Kidney tubule cell (primary cell): ENCODE measurements around the gene PXMP2.
A peak's percentile ranks its signal among the peaks of the same experiment; 100 is the strongest.

Experiments
- DNase-seq: peaks from one replicate; pipeline ENCODE4 v3.0.0-alpha.2; 2018; ENCODE audit warnings: low spot score

Gene PXMP2

DNA sequence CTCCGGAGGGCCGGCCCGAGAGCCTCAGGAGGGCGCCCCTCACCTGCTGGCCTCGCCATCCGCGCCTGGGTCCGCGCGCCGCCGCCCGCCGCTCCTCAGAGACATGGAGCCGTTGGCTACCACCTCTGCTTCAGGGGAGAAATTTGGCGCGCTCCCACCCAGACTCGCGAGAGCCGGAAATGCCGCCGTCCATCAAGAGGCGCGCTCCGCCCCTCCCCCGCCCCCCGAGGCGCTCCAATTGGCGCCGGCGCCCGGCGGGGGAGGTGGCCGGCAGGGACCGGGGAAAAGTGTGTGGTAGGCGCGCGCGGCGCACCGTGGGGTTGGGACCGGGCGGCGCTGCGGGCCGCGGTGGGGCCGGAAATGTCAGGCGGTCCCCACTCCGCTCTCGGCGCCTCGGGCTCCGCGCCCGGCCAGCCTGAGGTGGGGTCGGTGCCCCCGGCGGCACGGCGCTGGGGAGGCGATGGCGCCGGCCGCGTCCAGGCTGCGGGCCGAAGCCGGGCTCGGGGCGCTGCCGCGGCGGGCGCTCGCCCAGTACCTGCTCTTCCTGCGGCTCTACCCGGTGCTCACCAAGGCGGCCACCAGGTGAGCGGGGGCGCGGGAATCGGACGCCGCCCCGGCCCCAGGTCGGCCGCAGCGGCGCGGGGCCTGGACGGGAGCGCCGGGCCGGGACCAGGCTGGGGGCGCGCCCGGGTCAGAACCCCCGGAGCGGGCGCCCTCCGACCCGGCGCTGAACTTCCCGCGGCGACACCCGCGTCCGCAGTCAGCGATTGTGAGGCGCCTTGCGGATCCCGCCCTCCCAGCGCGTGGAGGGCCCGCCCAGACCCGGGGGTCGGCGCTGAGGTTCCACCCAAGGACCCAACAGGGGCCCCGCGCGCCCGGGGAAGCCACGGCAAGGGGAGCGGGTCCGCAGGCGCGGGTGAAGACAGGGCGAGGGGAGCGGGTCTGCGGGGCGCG lies at the start of gene PXMP2, which contains the start of gene POLE:
Gene PXMP2, plus strand, starts transcription at position 377 of the 954 bp plus-strand sequence. Its CDS starts 84 bp downstream, at position 461.
Gene POLE, minus strand, starts transcription at position 132 of the 954 bp plus-strand sequence. Its CDS starts 27 bp downstream, at position 105.
- peak; percentile 95 for DNase-seq

DNA sequence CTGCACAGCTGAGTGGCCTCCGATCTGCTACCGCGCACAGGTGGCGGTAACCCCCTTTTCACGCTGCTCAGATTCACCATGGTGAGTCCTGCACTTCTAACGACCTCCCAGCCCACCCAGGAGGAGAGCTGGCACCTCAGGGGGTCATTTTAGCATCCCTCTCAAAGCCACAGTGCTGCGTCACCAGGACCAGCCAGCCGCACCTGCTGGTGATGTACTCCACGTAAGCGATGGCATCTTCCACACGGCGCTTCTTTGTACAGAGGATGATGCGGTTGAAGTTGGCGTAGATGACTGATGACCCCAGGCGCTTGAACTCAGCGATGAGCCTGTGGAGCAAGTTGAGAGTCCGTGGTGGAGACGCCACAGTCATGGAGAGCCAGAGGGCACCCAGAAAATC lies 49.6 kb upstream of the PXMP2 start:
- DNase-seq, result no peak

DNA sequence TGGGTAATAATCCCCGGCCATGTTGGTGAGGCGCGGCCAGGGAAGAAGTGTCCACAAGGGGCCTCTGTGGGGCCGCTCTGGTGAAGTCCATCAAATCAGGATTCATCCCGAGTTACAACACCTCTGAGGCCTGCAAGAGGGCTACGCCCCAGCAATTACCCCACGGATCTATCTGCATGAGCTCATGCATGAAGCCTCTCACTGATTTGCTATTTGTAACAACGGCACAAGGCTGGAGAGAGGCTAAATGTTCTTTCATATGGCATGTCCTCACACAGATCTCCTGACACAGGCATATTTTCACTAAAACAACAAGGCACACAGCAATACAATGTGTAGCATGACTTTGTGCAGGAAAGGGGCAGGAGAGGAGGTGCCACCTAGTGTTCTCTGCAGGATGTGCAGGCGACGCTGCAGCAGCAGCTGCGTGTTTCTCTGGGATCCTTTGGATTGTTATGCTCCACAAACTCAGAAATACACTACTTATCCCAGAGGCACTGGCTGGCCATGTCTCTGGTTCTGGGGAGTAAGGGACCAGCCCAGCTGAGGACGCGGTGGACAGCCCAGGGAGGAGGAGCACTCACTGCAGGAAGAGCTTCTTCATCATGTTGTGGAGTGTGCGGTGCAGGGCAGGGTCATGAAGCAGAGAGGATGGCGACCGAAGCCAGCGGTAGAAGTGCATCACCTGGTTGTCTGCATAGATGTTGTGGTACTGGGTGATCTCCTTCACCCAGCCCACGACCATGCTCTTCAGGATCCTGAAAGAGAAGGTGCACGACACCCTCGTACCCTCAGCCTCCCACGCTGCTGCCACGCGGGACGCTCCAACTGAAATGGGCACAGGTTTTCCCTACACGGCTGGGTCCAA lies 48.6 kb upstream of the PXMP2 start:
- DNase-seq, result peak; percentile 51

DNA sequence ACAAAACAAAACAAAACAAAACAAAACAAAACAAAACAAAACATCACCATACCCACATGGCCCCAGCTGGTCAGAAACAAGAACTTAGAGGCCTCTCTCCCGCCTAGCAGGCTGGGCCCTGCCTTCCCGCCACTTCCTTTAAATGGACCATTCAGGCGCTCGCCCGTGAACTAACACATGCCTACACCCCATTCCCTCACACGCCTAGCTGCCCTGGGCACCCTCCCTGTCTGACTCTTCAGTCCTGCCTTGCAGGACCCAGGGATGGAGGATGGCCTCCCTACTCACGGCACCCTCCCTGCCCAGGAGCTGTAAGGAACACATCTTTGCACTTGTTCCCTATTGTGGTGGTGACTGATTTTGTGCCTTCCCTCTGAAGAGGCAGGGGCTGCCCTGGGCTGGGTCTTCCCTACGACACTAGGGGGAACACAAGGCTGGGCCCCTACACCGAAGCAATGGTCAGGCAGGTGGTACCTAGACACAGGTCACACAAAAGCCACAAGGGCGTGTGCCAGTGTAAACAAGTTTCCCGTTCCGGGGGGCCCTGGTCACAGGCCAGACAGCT lies 47.3 kb upstream of the PXMP2 start:
- no peak for DNase-seq

DNA sequence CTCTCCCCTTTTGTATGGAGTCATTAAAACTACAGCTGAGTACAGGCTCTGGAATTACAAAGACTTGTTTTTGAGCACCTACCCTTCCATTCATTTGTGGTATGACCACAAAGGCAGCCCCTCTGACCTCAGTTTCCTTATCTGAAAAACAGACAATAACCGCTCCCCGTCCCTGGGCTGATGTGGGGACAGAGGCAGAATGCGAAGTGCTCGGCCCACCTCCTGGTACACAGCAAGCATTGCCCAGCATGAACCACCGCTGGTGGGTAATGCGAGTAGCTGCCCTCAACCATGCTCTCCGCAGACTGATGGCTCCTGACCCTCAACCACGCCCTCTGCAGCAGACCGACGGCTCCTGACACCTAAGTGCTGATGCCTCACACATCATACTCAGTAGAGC lies 46.5 kb upstream of the PXMP2 start:
- DNase-seq, result no peak

DNA sequence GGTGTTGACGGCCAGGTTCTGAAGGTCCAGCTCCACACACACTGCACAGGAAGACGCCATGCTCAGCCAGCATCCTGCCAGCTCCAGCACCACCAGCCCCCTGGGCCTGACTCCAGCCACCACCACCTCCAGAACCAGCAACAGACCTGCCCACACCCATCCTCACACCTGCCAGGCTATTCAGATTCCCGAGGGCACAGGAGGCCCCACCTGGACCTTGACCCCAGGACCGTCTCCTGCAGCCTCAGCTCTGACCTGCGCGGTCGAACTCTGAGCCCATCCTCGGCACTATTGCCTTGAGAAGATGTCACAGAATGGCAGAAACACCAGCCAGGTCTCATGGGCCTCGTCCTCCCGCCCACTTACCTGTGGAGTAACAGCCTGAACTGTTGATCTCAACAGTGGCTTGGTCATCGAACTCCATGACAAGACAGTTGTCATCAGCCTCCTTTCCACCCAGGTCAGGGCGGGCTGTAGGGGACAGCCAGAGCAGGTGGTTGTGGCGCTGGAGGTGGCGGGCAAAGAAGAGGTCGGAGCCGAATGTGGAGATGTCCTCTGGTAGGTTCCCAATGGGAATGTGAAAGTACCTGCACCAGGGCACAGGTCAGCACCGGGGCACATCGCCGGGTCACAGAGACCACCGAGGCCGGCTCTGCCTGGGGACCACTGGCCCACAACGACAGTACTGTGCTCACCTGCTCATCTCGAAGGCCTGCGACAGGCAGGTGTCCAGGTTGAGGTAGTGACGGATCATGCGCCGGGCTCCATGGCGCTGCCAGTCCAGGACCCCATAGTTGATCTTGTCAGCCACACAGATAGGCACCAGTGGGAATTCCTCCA lies 45.4 kb upstream of the PXMP2 start:
- no peak for DNase-seq

DNA sequence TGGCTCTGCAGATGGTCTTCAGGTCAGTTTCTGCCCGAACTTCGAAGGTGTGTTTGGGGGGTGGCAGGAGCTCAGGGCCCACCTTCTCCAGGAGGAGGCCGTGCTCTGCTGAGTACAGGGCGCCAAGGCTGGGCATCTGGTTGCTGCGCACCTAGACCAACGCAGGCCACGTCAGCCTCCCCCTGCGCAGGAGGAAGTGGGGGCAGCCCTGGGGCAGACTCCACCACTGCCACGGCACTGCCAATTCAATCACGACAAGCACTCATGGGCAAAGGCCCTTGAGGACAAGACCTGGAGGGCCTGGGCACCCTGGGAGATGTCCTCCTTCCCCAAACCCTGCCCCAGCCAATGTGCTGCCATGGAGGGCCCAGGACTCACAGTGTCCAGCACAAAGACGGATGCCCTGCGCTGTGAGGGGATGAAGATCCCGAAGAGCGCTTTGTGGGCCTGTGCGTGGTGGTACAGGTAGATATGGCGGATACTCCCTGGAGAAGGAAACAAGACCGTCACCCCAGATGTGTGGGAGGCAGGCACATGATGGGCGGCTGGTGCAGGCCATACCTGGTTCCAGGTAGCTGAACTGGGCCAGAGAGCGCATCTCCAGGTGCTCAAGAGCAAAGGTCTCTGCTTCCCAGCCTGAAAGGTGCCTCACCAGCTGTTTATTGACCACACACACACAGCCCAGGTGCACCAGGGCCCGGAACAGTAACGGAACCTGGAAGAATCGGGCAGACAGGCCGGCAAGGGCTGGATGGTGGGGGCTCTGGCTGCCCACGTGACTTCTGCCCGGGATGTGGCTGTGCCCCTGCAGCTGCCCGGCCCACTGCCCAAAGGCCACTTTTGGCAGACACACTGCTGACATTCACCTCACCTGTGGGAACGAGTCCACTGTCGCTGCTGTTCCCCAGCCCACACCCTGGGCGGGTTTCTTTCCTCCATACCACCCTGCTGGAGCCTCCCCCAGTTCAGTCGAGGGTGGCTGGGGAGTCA lies 44.2 kb upstream of the PXMP2 start:
- no peak for DNase-seq

DNA sequence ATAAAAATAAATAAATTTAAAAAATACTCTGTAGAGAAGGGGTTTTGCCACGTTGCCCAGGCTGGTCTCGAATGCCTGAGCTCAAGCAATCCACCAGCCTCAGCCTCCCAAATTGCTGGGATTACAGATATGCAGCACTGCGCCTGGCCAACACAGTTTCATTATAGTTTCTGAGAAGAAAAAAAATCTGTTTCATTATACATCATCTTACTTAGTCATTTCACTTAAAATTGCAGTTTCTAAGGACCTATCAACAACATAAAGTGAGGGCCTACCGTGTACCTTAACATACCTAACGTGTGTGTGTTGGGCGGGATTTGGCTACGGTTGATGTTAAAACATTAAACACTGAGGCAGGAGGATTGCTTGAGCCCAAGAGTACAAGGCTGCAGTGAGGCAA lies 40.5 kb upstream of the PXMP2 start:
- DNase-seq, result no peak

DNA sequence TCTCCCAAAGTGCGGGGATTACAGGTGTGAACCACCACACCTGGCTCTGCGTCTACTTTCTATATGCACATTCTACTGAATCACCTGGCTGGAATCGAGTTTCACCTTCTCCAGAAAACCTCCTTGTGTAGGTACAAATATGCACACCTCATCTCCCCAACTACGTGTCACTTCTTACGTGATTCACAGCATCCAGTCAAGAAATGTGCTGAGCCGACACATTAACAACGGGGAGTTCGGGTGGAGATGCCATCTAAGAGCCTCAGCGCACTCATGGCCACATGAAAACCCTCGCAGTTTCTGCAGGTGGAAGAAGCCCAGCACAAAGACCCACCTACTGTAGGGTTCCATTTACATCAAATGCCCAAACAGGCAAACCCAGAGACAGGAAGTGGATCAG lies 39.5 kb upstream of the PXMP2 start:
- no peak for DNase-seq

DNA sequence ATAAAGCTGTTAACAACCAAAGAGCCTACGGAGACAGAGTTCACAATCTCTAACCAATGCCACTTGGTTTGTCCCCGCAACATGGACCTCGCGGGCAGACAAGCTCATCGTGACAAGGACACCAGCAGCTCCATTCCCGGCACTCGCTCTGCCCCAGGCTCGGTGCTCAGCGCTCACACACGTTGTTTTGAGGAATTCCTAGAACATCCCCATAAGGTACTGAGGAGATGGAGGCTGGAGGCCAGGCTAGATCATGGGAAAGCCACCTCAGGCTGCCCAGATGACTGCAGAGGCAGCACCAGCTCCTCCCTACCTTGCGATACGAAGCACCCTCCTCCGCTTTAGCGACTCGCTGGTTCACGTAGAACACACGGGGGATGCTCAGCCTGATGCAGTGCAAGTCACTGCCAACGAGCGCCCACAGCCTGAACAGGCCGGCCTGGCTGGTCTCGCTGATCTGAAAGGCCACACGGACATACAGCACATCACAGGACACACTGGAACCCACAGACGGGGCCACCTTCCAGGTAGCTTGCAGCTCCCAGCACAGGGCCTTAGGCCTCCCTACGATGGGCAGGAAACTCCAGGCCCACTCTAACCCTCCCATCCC lies 38.7 kb upstream of the PXMP2 start:
- DNase-seq, result no peak

DNA sequence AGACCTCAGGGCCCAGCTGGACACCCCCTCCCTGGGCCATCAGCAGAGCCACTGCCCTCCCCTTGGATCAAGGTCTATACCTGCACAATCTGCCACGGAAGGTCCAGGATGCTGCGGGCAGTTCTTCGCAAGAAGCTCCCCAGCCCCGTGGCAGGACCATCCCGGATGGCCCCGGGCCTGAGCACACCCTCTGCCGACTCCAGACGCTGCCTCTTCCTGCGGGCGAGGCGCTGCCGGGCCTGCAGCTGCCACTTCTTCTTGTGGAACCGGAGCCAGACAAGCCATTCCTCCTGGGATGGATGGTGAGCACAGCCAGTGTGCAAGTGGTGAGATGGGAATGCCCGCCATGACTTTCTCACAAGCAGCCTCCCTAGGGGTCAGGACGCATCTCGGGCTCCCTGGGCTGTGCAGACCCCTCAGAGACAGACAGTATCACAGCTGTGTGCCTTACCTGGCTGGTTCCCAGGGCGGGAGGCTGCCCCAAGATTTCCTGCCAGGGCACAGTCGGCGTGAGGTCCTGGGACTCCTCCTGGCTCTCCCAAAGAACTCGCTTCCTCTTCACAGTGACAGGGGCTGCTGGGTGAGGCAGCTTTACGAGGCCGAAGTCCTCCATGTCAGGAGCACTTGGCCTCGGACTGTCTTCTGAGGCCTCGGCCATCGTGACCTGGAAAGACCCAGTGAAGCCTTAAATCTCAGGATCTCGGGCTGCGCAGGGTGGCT lies 38.0 kb upstream of the PXMP2 start:
- DNase-seq, result no peak

DNA sequence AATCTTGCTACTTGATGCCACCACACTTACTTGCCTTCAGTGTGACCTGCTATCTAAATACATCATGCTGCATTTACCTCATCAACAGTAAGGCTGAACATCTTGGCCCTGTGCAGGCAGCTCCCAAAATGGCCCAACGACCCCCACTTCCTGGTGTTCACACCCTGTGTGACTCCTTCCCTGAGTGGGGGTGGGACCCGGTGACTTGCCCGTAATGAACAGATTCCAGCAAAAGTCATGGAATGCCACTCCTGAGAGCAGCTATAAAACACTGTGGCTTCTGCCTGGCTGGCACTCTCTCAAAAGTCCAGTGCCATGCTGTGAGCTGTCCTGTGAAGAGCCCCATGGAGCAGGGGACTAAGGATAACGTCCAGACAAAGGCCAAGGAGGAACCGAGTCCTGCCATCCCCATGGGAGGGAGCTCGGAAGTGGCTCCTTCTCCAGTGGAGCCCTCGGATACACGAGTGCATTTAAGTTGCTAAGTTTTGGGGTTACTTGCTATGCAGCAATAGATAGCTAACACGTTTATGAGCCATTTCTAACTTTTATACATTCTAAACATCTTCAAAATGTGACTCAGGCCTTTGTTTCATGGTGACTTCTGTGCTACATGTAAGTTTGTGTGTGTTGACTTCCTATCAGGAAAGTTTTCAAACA lies 35.8 kb upstream of the PXMP2 start:
- DNase-seq, result no peak

DNA sequence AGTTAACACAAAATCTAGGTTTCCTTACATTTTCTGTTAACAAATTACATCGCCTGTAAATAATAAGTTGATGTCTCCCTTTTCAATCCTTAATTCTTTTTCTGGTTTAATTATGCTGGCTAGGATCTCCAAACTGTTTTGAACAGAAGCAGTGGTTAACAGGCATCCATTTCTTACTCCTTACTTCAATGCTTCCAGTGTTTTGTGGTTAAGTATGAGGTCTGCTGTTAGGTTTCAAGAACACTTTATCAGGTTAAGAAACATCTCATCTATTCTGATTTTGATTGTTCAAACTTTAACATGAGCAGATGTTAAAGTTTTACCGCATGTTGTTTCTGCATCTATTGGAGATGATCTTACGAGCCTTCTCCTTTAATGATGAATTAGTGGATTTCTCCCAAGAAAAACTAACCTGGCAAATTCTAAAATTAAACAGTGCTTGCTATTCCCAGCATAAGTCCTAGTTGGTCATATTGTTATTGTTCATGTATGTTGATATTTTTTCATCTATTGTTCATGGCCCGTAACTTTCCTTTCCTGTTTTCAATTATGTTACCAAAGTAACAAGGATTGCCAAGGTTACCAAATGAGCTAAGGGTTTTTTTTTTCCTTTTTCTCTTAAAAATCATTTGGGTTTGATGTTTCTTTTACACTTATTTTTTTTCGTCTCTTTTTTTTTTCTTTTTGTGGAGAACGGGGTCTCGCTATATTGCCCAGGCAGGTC lies 33.7 kb upstream of the PXMP2 start:
- no peak for DNase-seq

DNA sequence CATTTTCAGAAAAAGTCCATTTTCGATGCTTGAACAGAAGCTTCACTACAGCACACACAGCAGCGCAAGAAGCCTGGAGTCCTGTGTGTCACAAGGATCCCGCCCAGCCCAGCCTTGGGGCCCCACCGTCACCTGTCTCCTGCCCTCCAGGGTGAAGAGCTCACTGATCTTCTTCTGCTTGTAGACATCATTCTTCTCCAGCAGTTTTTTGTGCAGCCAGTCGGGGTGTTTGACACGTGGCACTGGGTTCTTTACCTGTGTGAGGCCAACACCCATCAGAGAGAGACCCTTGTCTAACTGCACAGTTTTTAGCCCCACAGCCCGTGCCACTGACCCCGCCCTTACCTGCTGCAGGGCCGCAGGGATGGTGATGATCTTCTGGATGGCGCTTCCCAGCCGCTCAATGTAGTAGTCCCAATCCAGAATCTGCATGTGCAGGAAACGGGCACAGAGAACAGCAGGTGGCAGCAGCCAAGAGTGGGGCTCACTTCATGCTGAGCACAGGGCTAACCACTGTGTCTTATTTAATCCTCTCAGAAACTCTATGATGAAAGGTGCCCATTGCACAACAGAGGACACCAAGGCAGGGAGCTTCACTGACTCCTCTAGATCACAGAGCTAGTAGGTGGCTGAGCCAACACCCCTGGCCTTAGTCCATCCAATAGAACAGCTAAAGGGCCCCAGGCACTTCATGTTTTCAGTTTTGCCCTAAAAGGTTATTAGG lies 30.2 kb upstream of the PXMP2 start:
- no peak for DNase-seq

DNA sequence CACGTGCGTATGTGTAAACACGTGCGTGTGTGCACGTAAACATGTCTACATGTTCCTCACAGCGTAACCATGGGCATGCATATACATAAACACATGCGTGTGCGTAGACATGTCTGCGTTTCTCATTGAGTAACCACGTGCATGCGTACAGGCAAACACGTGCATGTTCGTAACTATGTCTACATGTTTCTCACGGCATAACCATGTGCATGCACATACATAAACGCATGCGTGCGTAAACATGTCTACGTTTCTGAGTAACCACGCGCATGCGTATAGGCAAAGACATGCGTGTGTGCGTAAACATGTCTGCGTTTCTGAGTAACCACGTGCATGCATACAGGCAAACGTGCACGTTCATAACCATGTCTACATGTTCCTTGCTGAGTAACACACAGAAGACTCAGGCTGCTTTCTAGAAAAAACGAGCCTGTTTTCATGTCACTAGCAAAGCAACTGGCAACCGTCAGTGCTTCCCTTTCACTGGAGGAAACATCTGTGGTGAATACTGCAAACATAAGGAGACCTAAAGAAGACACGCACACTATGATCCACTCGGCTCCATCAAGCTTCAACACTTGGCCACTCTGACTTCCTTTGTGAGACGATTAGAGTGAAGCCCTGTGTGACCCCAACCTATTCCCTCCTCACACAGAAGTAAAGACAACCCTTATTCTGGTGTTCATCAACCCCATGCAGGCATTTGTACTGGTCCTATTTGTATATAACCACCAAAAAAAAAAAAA lies 29.1 kb upstream of the PXMP2 start:
- no peak for DNase-seq

DNA sequence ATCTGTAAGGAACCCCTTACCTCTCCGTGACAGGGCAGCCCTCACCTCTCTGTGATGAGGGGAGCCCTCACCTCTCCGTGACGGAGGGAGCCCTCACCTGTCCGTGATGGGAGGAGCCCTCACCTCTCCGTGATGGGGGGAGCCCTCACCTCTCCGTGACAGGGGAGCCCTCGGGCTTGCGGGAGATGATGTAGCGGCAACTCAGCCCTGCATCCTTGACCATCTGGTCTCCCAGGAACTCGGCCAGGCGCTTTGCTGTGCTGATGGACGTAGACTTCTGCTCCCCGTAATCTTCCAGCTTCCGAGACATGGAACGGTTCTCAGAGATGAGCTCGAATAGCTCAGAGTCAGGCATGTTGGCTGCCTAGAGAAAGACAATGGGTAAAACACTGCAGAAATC lies 28.2 kb upstream of the PXMP2 start:
- no peak for DNase-seq

DNA sequence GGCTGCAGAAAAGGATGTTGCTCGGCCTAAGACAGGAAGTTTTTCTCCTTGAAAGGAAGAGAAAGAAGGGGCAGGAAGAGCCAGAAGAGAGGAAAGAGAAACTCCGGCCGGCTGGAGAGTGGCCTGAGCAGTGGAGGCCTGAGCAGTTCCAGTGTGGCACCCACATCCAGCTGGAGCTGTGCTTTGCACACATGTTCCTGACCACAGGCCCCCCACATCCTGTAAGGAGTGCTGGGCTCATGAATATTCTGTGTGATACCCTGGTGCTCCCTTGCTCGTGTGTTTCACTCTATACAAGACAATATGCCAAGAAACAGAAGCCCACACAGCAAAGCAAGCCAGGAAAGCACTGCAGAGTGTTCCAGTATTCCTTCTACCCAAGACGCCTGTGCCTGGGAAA lies 27.3 kb upstream of the PXMP2 start:
- no peak for DNase-seq
